CD14-positive monocyte (primary cell): Measurements from ENCODE around the gene VAV2. TPM values are rescaled to one million over a fixed set of nuclear protein-coding genes. Genes with fewer than 3 reads are reported as not detected.

Experiments
- DNase-seq, 3 donors: peaks; one replicate each; pipeline ENCODE4 v3.0.0-alpha.2; 2011 to 2022
- H2AFZ ChIP-seq: 2 replicates; pipeline ENCODE4 v1.6.0; 2012; ENCODE audit warnings: mild to moderate bottlenecking, low read depth, low read length, inconsistent platforms; ENCODE audit not compliant: insufficient read depth, poor library complexity, severe bottlenecking
- H3K27ac ChIP-seq, 2 donors: 1 replicate in 1 of 2; 2 replicates in 1 of 2; pipeline ENCODE4 v1.5.1; 2012 to 2013; ENCODE audit warnings: low read length in 2 of 2, control low read depth in 1 of 2, inconsistent platforms in 1 of 2, low read depth in 1 of 2, mild to moderate bottlenecking in 1 of 2
- H3K27me3 ChIP-seq, 2 donors: one replicate each; pipeline versions ENCODE4 v1.6.0 to v1.6.1; 2011 to 2013; ENCODE audit warnings: low read length in 2 of 2; ENCODE audit not compliant: control insufficient read depth in 2 of 2, insufficient read depth in 2 of 2
- H3K36me3 ChIP-seq, 2 donors: replicated peaks in 1 of 2; 1 replicate in 1 of 2; 2 replicates in 1 of 2; pipeline versions ENCODE4 v1.5.1 to v1.6.1; 2012 to 2013; ENCODE audit warnings: low read length in 2 of 2, control low read depth in 1 of 2, inconsistent platforms in 1 of 2, mild to moderate bottlenecking in 1 of 2; ENCODE audit not compliant: insufficient read depth in 2 of 2, control insufficient read depth in 1 of 2
- H3K4me1 ChIP-seq, 2 donors: 1 replicate in 1 of 2; 2 replicates in 1 of 2; pipeline versions ENCODE4 v1.5.1 to v1.6.1; 2012 to 2013; ENCODE audit warnings: low read length in 2 of 2, control low read depth in 1 of 2, inconsistent platforms in 1 of 2, mild to moderate bottlenecking in 1 of 2, moderate library complexity in 1 of 2; ENCODE audit not compliant: insufficient read depth in 2 of 2, control insufficient read depth in 1 of 2
- H3K4me2 ChIP-seq: replicated peaks from 2 replicates; pipeline ENCODE3; 2012; ENCODE audit warnings: low read length, moderate library complexity, mild to moderate bottlenecking; ENCODE audit not compliant: poor library complexity, severe bottlenecking; ENCODE audit errors: extremely low read depth
- H3K4me3 ChIP-seq, 3 experiments: fragments of 200-600 bp in 1 of 3; sonication (generic) in 1 of 3; replicated peaks in 1 of 3; 1 replicate in 2 of 3; 2 replicates in 1 of 3; pipeline ENCODE4 v1.5.1; 2011 to 2013; ENCODE audit warnings: low read length in 3 of 3, mild to moderate bottlenecking in 3 of 3, control low read depth in 2 of 3, low read depth in 2 of 3, inconsistent platforms in 1 of 3, moderate library complexity in 1 of 3
- H3K79me2 ChIP-seq: 2 replicates; pipeline ENCODE4 v1.6.0; 2012; ENCODE audit warnings: mild to moderate bottlenecking, control low read depth, inconsistent platforms, low read length, moderate library complexity; ENCODE audit not compliant: insufficient read depth
- H3K9ac ChIP-seq: 2 replicates; pipeline ENCODE4 v1.6.0; 2017; ENCODE audit warnings: low read length, mild to moderate bottlenecking; ENCODE audit not compliant: insufficient read depth, poor library complexity, severe bottlenecking
- H3K9me3 ChIP-seq, 2 donors: replicated peaks in 1 of 2; 1 replicate in 1 of 2; 2 replicates in 1 of 2; pipeline versions ENCODE4 v1.5.1 to v1.6.1; 2012 to 2013; ENCODE audit warnings: low read length in 2 of 2, control low read depth in 1 of 2; ENCODE audit not compliant: control insufficient read depth in 1 of 2, insufficient read depth in 1 of 2
- H4K20me1 ChIP-seq: 2 replicates; pipeline ENCODE4 v1.6.0; 2012; ENCODE audit warnings: mild to moderate bottlenecking, low read length, control low read depth, moderate library complexity; ENCODE audit not compliant: insufficient read depth
- H3K27ac Mint-ChIP-seq, 7 donors: one replicate each; pipeline ENCODE4 v1.8.0; 2020; ENCODE audit warnings: mild to moderate bottlenecking in 7 of 7, mixed read lengths in 7 of 7, moderate library complexity in 6 of 7, inconsistent platforms in 2 of 7
- H3K27me3 Mint-ChIP-seq, 3 donors: one replicate each; pipeline ENCODE4 v1.8.0; 2021 to 2022; ENCODE audit warnings: low read depth in 3 of 3, mild to moderate bottlenecking in 3 of 3, mixed read lengths in 3 of 3, moderate library complexity in 3 of 3, inconsistent platforms in 1 of 3
- H3K36me3 Mint-ChIP-seq, 2 donors: one replicate each; pipeline ENCODE4 v1.8.0; 2020; ENCODE audit warnings: mixed read lengths in 2 of 2, inconsistent platforms in 1 of 2, mild to moderate bottlenecking in 1 of 2
- H3K4me1 Mint-ChIP-seq: one replicate; pipeline ENCODE4 v1.8.0; 2020; ENCODE audit warnings: mild to moderate bottlenecking, mixed read lengths
- H3K4me3 Mint-ChIP-seq, 2 donors: one replicate each; pipeline ENCODE4 v1.8.0; 2020; ENCODE audit warnings: mild to moderate bottlenecking in 2 of 2, mixed read lengths in 2 of 2, moderate library complexity in 1 of 2
- H3K9me3 Mint-ChIP-seq, 7 donors: one replicate each; pipeline ENCODE4 v1.8.0; 2020 to 2022; ENCODE audit warnings: mixed read lengths in 7 of 7, mild to moderate bottlenecking in 6 of 7, moderate library complexity in 6 of 7, inconsistent platforms in 2 of 7
- WGBS: methylation state at CpG from one replicate; pipeline ENCODE4 v1.1.5; 2013; ENCODE audit warnings: missing lambda C conversion rate; ENCODE audit not compliant: insufficient coverage; 5-methylcytosine and 5-hydroxymethylcytosine counted together
- intact Hi-C, 2 donors: fragments of 100-400 bp; cut with micrococcal nuclease; formaldehyde crosslinking; loops; one replicate each; pipeline versions ENCODE4 v1.15.0 to v1.15.1; 2023
- polyA plus RNA-seq, 3 donors: library from polyadenylated mRNA; depleted of rRNA in 1 of 3; unstranded in 2 of 3; stranded (reverse) in 1 of 3; fragments of 300-500 nt in 2 of 3; fragments of >200 nt in 1 of 3; fragmentation: Illumina TruSeq in 2 of 3; gene quantifications; 1 replicate in 2 of 3; 2 replicates in 1 of 3; pipeline ENCODE4 v1.2.3, GENCODE V29; 2012 to 2021
- TF ChIP-seq, protein P1 (sequence below): fragments of 200-600 bp; IDR thresholded peaks from one replicate; pipeline ENCODE4 v1.8.0; 2022; ENCODE audit warnings: antibody characterized with exemption, mild to moderate bottlenecking

VAV2 gene
- polyA plus RNA-seq, 3 donors = 2.3 to 13.6 (median 2.3) TPM

DNA sequence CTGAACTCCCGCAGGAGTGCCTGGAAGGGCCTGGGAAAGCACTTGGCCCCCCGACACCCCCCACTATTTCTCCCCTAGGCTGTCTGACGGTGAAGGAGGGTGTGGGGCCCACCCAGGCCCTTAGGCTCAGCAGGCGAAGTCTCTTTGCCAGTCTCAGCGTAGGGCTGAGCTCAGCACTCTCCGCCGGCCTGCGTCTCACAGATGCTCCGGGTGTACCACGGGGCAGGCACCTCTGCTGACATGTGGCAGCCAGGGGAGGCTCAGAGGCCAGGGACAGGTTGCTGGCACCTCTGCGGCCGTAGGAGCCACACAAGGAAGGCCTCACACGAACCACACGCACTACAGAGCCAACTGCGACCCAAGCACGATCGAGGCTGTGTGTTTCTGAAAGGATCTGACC, 114.2 kb downstream of the VAV2 start:
- H3K9ac ChIP-seq = no peak overlapping the region
- H3K36me3 ChIP-seq = no peaks in the 10 kb centered on the region
- no peak overlapping the region for H2AFZ ChIP-seq
- no peak overlapping the region for H3K4me3 ChIP-seq
- Mint-ChIP-seq H3K4me3 (no peak overlapping the region), H3K27ac (peak overlapping the region in 1 of 7 donors; percentile 46), H3K4me1 (no peaks in the 10 kb centered on the region), H3K9me3 (no peaks in the 10 kb centered on the region), H3K27me3 (peaks cover 0 to 12% (median 5%) of the 10 kb centered on the region in 3 donors), H3K36me3 (peaks cover 0 to 3% of the 10 kb centered on the region in 2 donors)
- no peak for DNase-seq
- H3K4me2 ChIP-seq = no peak overlapping the region
- TF ChIP-seq, protein P1, sequence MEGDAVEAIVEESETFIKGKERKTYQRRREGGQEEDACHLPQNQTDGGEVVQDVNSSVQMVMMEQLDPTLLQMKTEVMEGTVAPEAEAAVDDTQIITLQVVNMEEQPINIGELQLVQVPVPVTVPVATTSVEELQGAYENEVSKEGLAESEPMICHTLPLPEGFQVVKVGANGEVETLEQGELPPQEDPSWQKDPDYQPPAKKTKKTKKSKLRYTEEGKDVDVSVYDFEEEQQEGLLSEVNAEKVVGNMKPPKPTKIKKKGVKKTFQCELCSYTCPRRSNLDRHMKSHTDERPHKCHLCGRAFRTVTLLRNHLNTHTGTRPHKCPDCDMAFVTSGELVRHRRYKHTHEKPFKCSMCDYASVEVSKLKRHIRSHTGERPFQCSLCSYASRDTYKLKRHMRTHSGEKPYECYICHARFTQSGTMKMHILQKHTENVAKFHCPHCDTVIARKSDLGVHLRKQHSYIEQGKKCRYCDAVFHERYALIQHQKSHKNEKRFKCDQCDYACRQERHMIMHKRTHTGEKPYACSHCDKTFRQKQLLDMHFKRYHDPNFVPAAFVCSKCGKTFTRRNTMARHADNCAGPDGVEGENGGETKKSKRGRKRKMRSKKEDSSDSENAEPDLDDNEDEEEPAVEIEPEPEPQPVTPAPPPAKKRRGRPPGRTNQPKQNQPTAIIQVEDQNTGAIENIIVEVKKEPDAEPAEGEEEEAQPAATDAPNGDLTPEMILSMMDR = no peak
- H3K79me2 ChIP-seq = no peaks in the 10 kb centered on the region
- 98% methylated on average over 16 of the region's 17 CpGs for WGBS
- intact Hi-C loops = no loop called here
- H4K20me1 ChIP-seq = peaks cover 44% of the 10 kb centered on the region
- no peaks in the 10 kb centered on the region for H3K9me3 ChIP-seq
- H3K4me1 ChIP-seq = no peaks in the 10 kb centered on the region
- no peak overlapping the region for H3K27ac ChIP-seq
- no peaks in the 10 kb centered on the region for H3K27me3 ChIP-seq

DNA sequence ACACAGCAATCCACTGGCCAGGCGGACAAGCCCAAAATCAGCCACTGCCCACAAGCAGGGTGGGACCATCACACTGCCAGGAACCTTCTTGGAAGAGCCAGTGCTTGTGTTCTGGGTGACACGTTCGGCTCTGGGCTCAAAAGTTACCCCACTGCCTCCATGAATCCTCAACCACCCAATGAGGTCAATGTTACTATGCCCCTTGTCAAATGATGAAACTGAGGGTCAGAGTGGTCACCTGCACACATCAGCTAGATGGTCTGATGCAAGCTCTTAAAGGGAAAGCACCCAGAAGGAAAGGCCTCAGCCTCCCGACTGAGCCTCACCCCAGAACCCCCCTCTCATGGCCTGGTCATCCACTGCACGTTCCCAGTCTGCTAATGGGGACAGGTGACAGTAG, 114.8 kb downstream of the VAV2 start:
- Histone ChIP-seq H3K27ac (no peak overlapping the region), H3K9me3 (no peaks in the 10 kb centered on the region), H3K4me3 (no peak overlapping the region), H3K79me2 (no peaks in the 10 kb centered on the region), H3K4me1 (no peaks in the 10 kb centered on the region), H3K4me2 (no peak overlapping the region), H2AFZ (no peak overlapping the region), H3K36me3 (no peaks in the 10 kb centered on the region), H3K27me3 (no peaks in the 10 kb centered on the region), H3K9ac (no peak overlapping the region), H4K20me1 (peaks cover 42% of the 10 kb centered on the region)
- peaks cover 0 to 12% (median 3%) of the 10 kb centered on the region in 3 donors for H3K27me3 Mint-ChIP-seq
- H3K27ac Mint-ChIP-seq = peak overlapping the region in 3 of 7 donors; percentile 42 to 49 (median 44)
- TF ChIP-seq, protein P1 = no peak
- 100% methylated on average over 1 of the region's 5 CpGs for WGBS
- no peak for DNase-seq
- H3K9me3 Mint-ChIP-seq = no peaks in the 10 kb centered on the region
- H3K4me1 Mint-ChIP-seq = no peaks in the 10 kb centered on the region
- intact Hi-C loops = no loop called here
- no peak overlapping the region for H3K4me3 Mint-ChIP-seq
- H3K36me3 Mint-ChIP-seq = peaks cover 0 to 3% of the 10 kb centered on the region in 2 donors
